HEK293T (cell line): ENCODE results near the gene MIER1.

ENCODE experiments used
- ARNT ChIP-seq: fragments of 450-650 bp; IDR thresholded peaks from 2 replicates; pipeline ENCODE4 v1.6.1; 2017; ENCODE audit warnings: mild to moderate bottlenecking
- BHLHE40 ChIP-seq: fragments of 450-650 bp; IDR thresholded peaks from 2 replicates; pipeline ENCODE4 v1.6.1; 2016; ENCODE audit warnings: mild to moderate bottlenecking, moderate library complexity, borderline replicate concordance
- CTBP1 ChIP-seq: fragments of 450-650 bp; IDR thresholded peaks from 2 replicates; pipeline ENCODE4 v1.6.1; 2016; ENCODE audit warnings: borderline replicate concordance
- ELF4 ChIP-seq: fragments of 450-650 bp; IDR thresholded peaks from 2 replicates; pipeline ENCODE4 v1.6.1; 2017; ENCODE audit warnings: antibody characterized with exemption
- FOXA1 ChIP-seq: fragments of 450-650 bp; IDR thresholded peaks from 2 replicates; pipeline ENCODE4 v1.6.1; 2016; ENCODE audit warnings: mild to moderate bottlenecking
- FOXK2 ChIP-seq: fragments of 450-650 bp; IDR thresholded peaks from 2 replicates; pipeline ENCODE4 v1.6.1; 2016; ENCODE audit warnings: mild to moderate bottlenecking
- FOXM1 ChIP-seq: fragments of 450-650 bp; IDR thresholded peaks from 2 replicates; pipeline ENCODE4 v1.6.1; 2017; ENCODE audit warnings: mild to moderate bottlenecking, borderline replicate concordance
- HDGF ChIP-seq: fragments of 450-650 bp; IDR thresholded peaks from 2 replicates; pipeline ENCODE4 v1.6.1; 2017; ENCODE audit warnings: antibody characterized with exemption, borderline replicate concordance
- L3MBTL2 ChIP-seq: fragments of 450-650 bp; conservative IDR thresholded peaks from 2 replicates; pipeline ENCODE4 v1.6.1; 2016; ENCODE audit warnings: mild to moderate bottlenecking
- NFRKB ChIP-seq: fragments of 450-650 bp; IDR thresholded peaks from 2 replicates; pipeline ENCODE4 v1.6.1; 2016; ENCODE audit warnings: mild to moderate bottlenecking, moderate library complexity
- SP1 ChIP-seq: fragments of 450-650 bp; IDR thresholded peaks from 2 replicates; pipeline ENCODE4 v1.6.1; 2017
- ZNF384 ChIP-seq: fragments of 450-650 bp; IDR thresholded peaks from 2 replicates; pipeline ENCODE4 v1.6.1; 2016
- TF ChIP-seq, protein P1 (sequence below): fragments of 450-650 bp; IDR thresholded peaks from 2 replicates; pipeline ENCODE4 v1.6.1; 2016

DNA sequence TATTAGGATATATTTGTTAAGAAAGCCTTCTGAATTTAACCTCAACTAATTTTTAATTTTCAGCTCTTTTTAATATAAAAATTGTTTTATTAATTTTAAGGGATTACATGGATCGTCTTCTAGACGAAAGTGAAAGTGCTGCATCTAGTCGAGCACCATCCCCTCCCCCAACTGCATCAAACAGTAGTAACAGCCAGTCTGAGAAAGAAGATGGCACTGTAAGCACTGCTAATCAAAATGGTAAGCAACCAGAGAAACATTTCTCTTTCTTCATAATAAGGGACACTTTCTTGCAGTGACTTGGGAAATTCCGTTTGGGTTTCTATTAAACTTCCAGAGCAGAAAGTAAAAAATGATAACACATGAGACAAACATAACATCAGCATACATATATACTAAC lies 56.9 kb downstream of the MIER1 start:
- TF ChIP-seq SP1 (no peak), ELF4 (no peak), BHLHE40 (no peak), FOXK2 (no peak), L3MBTL2 (no peak), FOXM1 (no peak), FOXA1 (no peak), ZNF384 (no peak), CTBP1 (no peak), HDGF (no peak), NFRKB (no peak), ARNT (no peak)
- TF ChIP-seq, protein P1, sequence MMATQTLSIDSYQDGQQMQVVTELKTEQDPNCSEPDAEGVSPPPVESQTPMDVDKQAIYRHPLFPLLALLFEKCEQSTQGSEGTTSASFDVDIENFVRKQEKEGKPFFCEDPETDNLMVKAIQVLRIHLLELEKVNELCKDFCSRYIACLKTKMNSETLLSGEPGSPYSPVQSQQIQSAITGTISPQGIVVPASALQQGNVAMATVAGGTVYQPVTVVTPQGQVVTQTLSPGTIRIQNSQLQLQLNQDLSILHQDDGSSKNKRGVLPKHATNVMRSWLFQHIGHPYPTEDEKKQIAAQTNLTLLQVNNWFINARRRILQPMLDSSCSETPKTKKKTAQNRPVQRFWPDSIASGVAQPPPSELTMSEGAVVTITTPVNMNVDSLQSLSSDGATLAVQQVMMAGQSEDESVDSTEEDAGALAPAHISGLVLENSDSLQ = no peak
